HL-60 (cell line): ENCODE measurements around the gene ANKH.
"Not testable (repeated sequence)": the region's sequence is repeated elsewhere in the genome, so short reads cannot be mapped to it uniquely, and the experiment has no call there.

ENCODE experiments used
- DNase-seq, 2 experiments: peaks; one replicate each; pipeline ENCODE4 v3.0.0-alpha.2; 2010 to 2020; ENCODE audit warnings: low read depth in 1 of 2, low spot score in 1 of 2
- H3K27ac ChIP-seq: fragments of 250-450 bp; sonication (Bioruptor Pico); replicated peaks from 2 replicates; pipeline ENCODE4 v1.5.1; 2020; ENCODE audit warnings: mild to moderate bottlenecking, moderate library complexity
- H3K27me3 ChIP-seq: fragments of 250-450 bp; sonication (Bioruptor Pico); 2 replicates; pipeline ENCODE4 v1.5.1; 2021; ENCODE audit warnings: mild to moderate bottlenecking, moderate library complexity; ENCODE audit not compliant: insufficient read depth, poor library complexity, severe bottlenecking
- H3K4me3 ChIP-seq: replicated peaks from 2 replicates; pipeline ENCODE4 v1.5.1; 2011; ENCODE audit warnings: mild to moderate bottlenecking, control low read depth, low read length; ENCODE audit not compliant: insufficient read depth
- CTCF ChIP-seq: IDR thresholded peaks from one replicate; pipeline ENCODE4 v1.5.1; 2011; ENCODE audit warnings: low read length, control low read depth, inconsistent platforms; ENCODE audit not compliant: insufficient read depth
- GABPA ChIP-seq: IDR thresholded peaks from 2 replicates; pipeline ENCODE4 v1.6.1; 2012; ENCODE audit warnings: low read depth
- POLR2AphosphoS5 ChIP-seq: IDR thresholded peaks from 2 replicates; pipeline ENCODE4 v1.6.1; 2012; ENCODE audit warnings: low read depth
- REST ChIP-seq: IDR thresholded peaks from 2 replicates; pipeline ENCODE4 v1.6.1; 2012; ENCODE audit warnings: low read depth; ENCODE audit not compliant: insufficient replicate concordance
- SPI1 ChIP-seq: IDR thresholded peaks from 2 replicates; pipeline ENCODE4 v1.6.1; 2012; ENCODE audit warnings: low read depth, mild to moderate bottlenecking, borderline replicate concordance

Gene ANKH

GRCh38 chr5:14801792-14802191 lies 69.8 kb downstream of the ANKH start:
- Histone ChIP-seq H3K27me3 (no peaks in the 10 kb centered on the region), H3K27ac (no peak overlapping the region), H3K4me3 (no peak overlapping the region)
- DNase-seq = no peak
- TF ChIP-seq SPI1 = no peak
- no peak for TF ChIP-seq CTCF
- TF ChIP-seq REST = no peak
- no peak for TF ChIP-seq POLR2AphosphoS5
- no peak for TF ChIP-seq GABPA

- not testable (repeated sequence) for H3K27me3 ChIP-seq, H3K27ac ChIP-seq, DNase-seq, H3K4me3 ChIP-seq
Measured at GRCh38 chr5:14797385-14797784, 74.2 kb downstream of the ANKH start.

- Histone ChIP-seq H3K4me3 (no peak overlapping the region), H3K27ac (no peak overlapping the region), H3K27me3 (no peaks in the 10 kb centered on the region)
- TF ChIP-seq POLR2AphosphoS5 = no peak
- no peak for TF ChIP-seq GABPA
- TF ChIP-seq CTCF = no peak
- no peak for TF ChIP-seq REST
- TF ChIP-seq SPI1 = no peak
- DNase-seq = no peak
Measured at GRCh38 chr5:14794583-14795230, 76.9 kb downstream of the ANKH start.

- no peak for DNase-seq
- TF ChIP-seq SPI1 = no peak
- TF ChIP-seq CTCF = no peak
- no peak for TF ChIP-seq GABPA
- TF ChIP-seq POLR2AphosphoS5 = no peak
- no peak for TF ChIP-seq REST
Measured at GRCh38 chr5:14793851-14794250, 77.7 kb downstream of the ANKH start.

More at GRCh38 chr5:14793851-14794250, 77.7 kb downstream of the ANKH start:
- Histone ChIP-seq H3K4me3 (no peak overlapping the region), H3K27me3 (no peaks in the 10 kb centered on the region), H3K27ac (no peak overlapping the region)
